ENCODE measurements around the gene LTB. TPM values are rescaled to one million over a fixed set of nuclear protein-coding genes. Genes with fewer than 3 reads are reported as not detected.

LTB gene
- total and polyA plus RNA-seq, 4 donors = 9.8 to 31.9 (median 12.2) TPM

- Histone ChIP-seq H3K9ac (ENCODE audit: insufficient read depth in 1 of 2, low read length in 2 of 2) (no peak overlapping the region), H3K9me3 (ENCODE audit: control insufficient read depth in 4 of 4, insufficient read depth in 3 of 4, low read length in 3 of 4) (no peaks in the 10 kb centered on the region), H3K4me3 (no peak overlapping the region), H3K27me3 (ENCODE audit: control insufficient read depth in 3 of 3, insufficient read depth in 3 of 3, low read length in 2 of 3) (peaks cover 0 to 9% (median 0%) of the 10 kb centered on the region in 3 donors), H3K4me1 (ENCODE audit: control insufficient read depth in 5 of 5, insufficient read depth in 5 of 5, low read length in 5 of 5) (no peaks in the 10 kb centered on the region), H3K27ac (ENCODE audit: low read depth in 1 of 2, low read length in 1 of 2) (no peak overlapping the region), H3K36me3 (ENCODE audit: control insufficient read depth in 4 of 4, insufficient read depth in 4 of 4, low read length in 4 of 4) (no peaks in the 10 kb centered on the region)
- DNase-seq (no peak), ATAC-seq (ENCODE audit: insufficient read depth, low FRiP score) (no peak)
- TF ChIP-seq CTCF (IDR thresholded peaks at IDR 0.05; ENCODE audit: control extremely low read depth, extremely low read depth) = no peak
- WGBS, 2 donors = 48 to 58% methylated on average over 8 to 9 of the region's 9 CpGs
Observed at GRCh38 chr6:31567531-31568370, 14.5 kb downstream of the LTB start.

DNA sequence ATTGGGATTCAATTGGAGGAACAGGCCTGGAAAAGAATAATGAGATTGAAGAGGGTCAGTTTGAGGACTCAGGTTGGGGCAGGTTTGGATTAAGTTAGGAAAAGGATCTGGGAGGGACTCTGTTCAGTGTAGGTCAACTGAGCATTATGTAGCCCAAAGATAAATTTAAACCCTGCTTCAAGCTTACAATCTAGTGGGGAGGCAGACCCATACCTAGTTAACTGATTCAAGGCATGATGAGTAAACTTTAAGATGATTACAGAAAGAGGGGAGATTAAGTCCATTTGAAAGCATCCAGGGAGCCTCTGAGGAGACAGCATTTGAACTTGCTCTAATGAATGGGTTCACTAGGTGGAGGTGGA is 21.5 kb downstream of the LTB start:
- peaks cover 0 to 27% (median 0%) of the 10 kb centered on the region in 5 donors for H3K4me1 ChIP-seq (ENCODE audit: control insufficient read depth in 5 of 5, insufficient read depth in 5 of 5, low read length in 5 of 5)
- ATAC-seq (ENCODE audit: insufficient read depth, low FRiP score) (no peak), DNase-seq (no peak)
- H3K9ac ChIP-seq (ENCODE audit: insufficient read depth in 1 of 2, low read length in 2 of 2) = no peak overlapping the region
- H3K27me3 ChIP-seq (ENCODE audit: control insufficient read depth in 3 of 3, insufficient read depth in 3 of 3, low read length in 2 of 3) = no peaks in the 10 kb centered on the region
- H3K9me3 ChIP-seq (ENCODE audit: control insufficient read depth in 4 of 4, insufficient read depth in 3 of 4, low read length in 3 of 4) = no peaks in the 10 kb centered on the region
- no peak overlapping the region for H3K4me3 ChIP-seq
- H3K27ac ChIP-seq (ENCODE audit: low read depth in 1 of 2, low read length in 1 of 2) = peak overlapping the region in 1 of 2 donors; percentile 65
- TF ChIP-seq CTCF (IDR thresholded peaks at IDR 0.05; ENCODE audit: control extremely low read depth, extremely low read depth) = no peak
- H3K36me3 ChIP-seq (ENCODE audit: control insufficient read depth in 4 of 4, insufficient read depth in 4 of 4, low read length in 4 of 4) = peaks cover 6 to 18% (median 9%) of the 10 kb centered on the region in 4 donors

DNA sequence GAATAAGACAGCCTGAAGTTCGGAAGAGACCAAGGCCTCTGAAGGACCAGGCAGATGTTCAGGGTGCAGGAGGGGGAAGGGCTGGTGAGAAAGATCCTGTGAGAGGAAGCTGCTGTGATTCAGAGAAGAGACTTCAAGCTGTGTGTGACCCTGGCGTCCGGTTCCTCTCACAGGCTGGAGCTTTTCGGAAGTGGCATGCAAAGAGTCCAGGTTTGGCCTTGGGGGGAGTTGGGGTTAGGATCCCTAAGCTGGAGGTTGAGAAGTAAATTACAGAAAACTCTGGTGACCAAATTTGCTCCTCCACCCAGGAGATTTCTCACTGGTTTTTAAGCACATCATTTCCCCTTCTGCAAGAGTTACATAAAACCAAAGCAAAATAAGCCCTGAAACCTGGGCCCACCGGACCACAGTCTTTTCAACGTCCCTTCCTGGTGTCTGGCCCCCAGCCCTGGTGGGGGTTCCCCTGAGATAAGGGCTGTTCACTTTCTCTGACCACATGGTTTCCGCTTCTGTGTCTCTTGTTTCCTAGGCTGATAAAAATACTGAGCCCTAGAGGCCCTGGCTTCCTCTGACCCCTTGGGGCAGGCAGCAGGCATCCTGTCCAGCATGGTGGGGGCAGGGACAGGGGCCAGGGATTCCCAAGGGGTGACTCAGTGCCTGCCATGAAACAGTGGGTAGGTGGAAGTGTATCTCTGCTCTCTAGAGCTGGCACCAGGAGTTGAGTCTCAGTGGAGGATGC is 22.1 kb downstream of the LTB start:
- Histone ChIP-seq H3K4me3 (no peak overlapping the region), H3K36me3 (ENCODE audit: control insufficient read depth in 4 of 4, insufficient read depth in 4 of 4, low read length in 4 of 4) (peaks cover 6 to 18% (median 9%) of the 10 kb centered on the region in 4 donors)
- 19 to 33% methylated on average over 7 of the region's 7 CpGs for whole genome bisulfite sequencing, 2 donors

More for the DNA sequence above, 22.1 kb downstream of the LTB start:
- Histone ChIP-seq H3K27me3 (ENCODE audit: control insufficient read depth in 3 of 3, insufficient read depth in 3 of 3, low read length in 2 of 3) (no peaks in the 10 kb centered on the region), H3K4me1 (ENCODE audit: control insufficient read depth in 5 of 5, insufficient read depth in 5 of 5, low read length in 5 of 5) (peaks cover 0 to 27% (median 0%) of the 10 kb centered on the region in 5 donors), H3K9ac (ENCODE audit: insufficient read depth in 1 of 2, low read length in 2 of 2) (no peak overlapping the region), H3K9me3 (ENCODE audit: control insufficient read depth in 4 of 4, insufficient read depth in 3 of 4, low read length in 3 of 4) (no peaks in the 10 kb centered on the region), H3K27ac (ENCODE audit: low read depth in 1 of 2, low read length in 1 of 2) (peak overlapping the region; percentile 24 to 87)
- ATAC-seq (ENCODE audit: insufficient read depth, low FRiP score) (peak; percentile 81), DNase-seq (peak; percentile 36 to 61 (median 49))
- TF ChIP-seq CTCF (IDR thresholded peaks at IDR 0.05; ENCODE audit: control extremely low read depth, extremely low read depth) = no peak

Data from lung (tissue), 12 donors.